EH (cell line): ENCODE measurements around the gene LRRC58.

Experiments
- DNase-seq: peaks from one replicate; pipeline ENCODE4 v3.0.0-alpha.2; 2015; ENCODE audit warnings: low read depth

Gene LRRC58

GRCh38 chr3:120276767-120277166, 72.4 kb downstream of the LRRC58 start:
- no peak for DNase-seq

GRCh38 chr3:120275618-120276017, 73.5 kb downstream of the LRRC58 start:
- DNase-seq, result no peak

- no peak for DNase-seq
These were observed 74.4 kb downstream of the LRRC58 start for GRCh38 chr3:120274739-120275167.
